ENCODE results near the gene LYPD5.

DNA sequence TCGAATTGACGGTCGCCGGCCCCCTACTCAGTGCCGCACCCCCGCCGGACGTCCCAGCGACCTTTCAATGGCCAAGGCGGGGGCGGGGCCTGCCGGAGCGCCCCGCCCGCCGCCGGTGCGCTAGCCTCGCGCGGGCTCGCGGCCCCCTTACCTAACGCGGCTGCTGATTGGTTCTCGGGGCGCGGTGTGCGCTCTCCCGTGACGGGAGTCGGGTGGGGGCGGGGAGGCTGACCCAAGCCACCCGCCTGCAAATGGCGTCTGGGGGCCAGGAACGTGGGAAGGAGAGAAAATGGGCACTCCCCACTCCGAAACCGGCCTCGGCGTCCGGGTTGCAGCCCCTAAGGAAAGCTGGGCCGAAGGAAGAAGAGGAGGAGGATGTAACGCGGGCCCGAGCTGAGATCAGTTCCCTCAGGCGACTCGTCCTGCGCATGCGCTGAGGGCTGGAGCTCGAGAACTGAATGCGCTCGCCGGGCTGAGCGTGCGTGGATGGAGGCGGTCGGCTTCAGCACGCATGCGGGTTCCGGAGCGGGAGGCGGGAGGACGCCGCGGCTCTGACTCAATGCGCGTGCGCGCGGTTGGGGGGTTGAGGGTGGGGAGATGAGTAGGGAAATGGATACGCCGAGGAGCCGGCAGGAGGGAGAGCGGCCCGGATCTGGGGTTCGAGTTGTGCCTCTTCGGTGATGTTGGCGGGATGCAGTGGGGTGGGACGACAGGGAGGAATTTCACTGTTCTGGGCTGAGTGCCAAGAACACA, 47.6 kb downstream of the LYPD5 start, which contains the start of gene SMG9:
- TF ChIP-seq, protein P1, sequence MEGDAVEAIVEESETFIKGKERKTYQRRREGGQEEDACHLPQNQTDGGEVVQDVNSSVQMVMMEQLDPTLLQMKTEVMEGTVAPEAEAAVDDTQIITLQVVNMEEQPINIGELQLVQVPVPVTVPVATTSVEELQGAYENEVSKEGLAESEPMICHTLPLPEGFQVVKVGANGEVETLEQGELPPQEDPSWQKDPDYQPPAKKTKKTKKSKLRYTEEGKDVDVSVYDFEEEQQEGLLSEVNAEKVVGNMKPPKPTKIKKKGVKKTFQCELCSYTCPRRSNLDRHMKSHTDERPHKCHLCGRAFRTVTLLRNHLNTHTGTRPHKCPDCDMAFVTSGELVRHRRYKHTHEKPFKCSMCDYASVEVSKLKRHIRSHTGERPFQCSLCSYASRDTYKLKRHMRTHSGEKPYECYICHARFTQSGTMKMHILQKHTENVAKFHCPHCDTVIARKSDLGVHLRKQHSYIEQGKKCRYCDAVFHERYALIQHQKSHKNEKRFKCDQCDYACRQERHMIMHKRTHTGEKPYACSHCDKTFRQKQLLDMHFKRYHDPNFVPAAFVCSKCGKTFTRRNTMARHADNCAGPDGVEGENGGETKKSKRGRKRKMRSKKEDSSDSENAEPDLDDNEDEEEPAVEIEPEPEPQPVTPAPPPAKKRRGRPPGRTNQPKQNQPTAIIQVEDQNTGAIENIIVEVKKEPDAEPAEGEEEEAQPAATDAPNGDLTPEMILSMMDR (IDR thresholded peaks at IDR 0.05): no peak
- TF ChIP-seq POLR2A (IDR thresholded peaks at IDR 0.05): peak in 1 of 2 donors; percentile 77
